Measurements from ENCODE around the gene ADAMTSL1.

ADAMTSL1 gene

GRCh38 chr9:18636781-18637180, 162.8 kb downstream of the ADAMTSL1 start:
- no peaks in the 10 kb centered on the region for H3K4me1 ChIP-seq (ENCODE audit: low read length)
- H3K27me3 ChIP-seq (ENCODE audit: low read depth, low read length) = no peaks in the 10 kb centered on the region
- no peaks in the 10 kb centered on the region for H3K36me3 ChIP-seq (replicated peaks; ENCODE audit: low read depth, low read length)
- no peaks in the 10 kb centered on the region for H4K20me1 ChIP-seq (ENCODE audit: insufficient read depth, low read length)
- H3K9ac ChIP-seq (ENCODE audit: low read length) = no peak overlapping the region
- no peak overlapping the region for H3K4me2 ChIP-seq (ENCODE audit: low read length)
- no peaks in the 10 kb centered on the region for H3K79me2 ChIP-seq (ENCODE audit: low read length)
- H3K27ac ChIP-seq (ENCODE audit: low read length) = no peak overlapping the region
- TF ChIP-seq EZH2phosphoT487 (IDR thresholded peaks at IDR 0.05; ENCODE audit: low read depth) = no peak
- TF ChIP-seq CTCF (IDR thresholded peaks at IDR 0.05; ENCODE audit: low read depth, low read length) = no peak
- H2AFZ ChIP-seq (ENCODE audit: low read depth, low read length) = no peak overlapping the region
- H3K9me3 ChIP-seq (ENCODE audit: insufficient read depth, low read length) = no peaks in the 10 kb centered on the region
- no peak overlapping the region for H3K4me3 ChIP-seq (ENCODE audit: low read length)

- Histone ChIP-seq H3K4me2 (ENCODE audit: low read length) (no peak overlapping the region), H3K36me3 (replicated peaks; ENCODE audit: low read depth, low read length) (no peaks in the 10 kb centered on the region), H3K4me1 (ENCODE audit: low read length) (no peaks in the 10 kb centered on the region), H3K4me3 (ENCODE audit: low read length) (no peak overlapping the region), H3K27ac (ENCODE audit: low read length) (no peak overlapping the region), H4K20me1 (ENCODE audit: insufficient read depth, low read length) (no peaks in the 10 kb centered on the region), H2AFZ (ENCODE audit: low read depth, low read length) (no peak overlapping the region), H3K27me3 (ENCODE audit: low read depth, low read length) (no peaks in the 10 kb centered on the region), H3K79me2 (ENCODE audit: low read length) (no peaks in the 10 kb centered on the region), H3K9me3 (ENCODE audit: insufficient read depth, low read length) (no peaks in the 10 kb centered on the region), H3K9ac (ENCODE audit: low read length) (no peak overlapping the region)
- TF ChIP-seq EZH2phosphoT487 (IDR thresholded peaks at IDR 0.05; ENCODE audit: low read depth) = no peak
- TF ChIP-seq CTCF (IDR thresholded peaks at IDR 0.05; ENCODE audit: low read depth, low read length) = no peak
These were observed 164.7 kb downstream of the ADAMTSL1 start for GRCh38 chr9:18638371-18639249.

GRCh38 chr9:18639911-18640310, 166.0 kb downstream of the ADAMTSL1 start:
- H3K4me2 ChIP-seq (ENCODE audit: low read length) = no peak overlapping the region
- no peak overlapping the region for H3K27ac ChIP-seq (ENCODE audit: low read length)
- no peaks in the 10 kb centered on the region for H3K79me2 ChIP-seq (ENCODE audit: low read length)
- no peaks in the 10 kb centered on the region for H3K27me3 ChIP-seq (ENCODE audit: low read depth, low read length)
- TF ChIP-seq EZH2phosphoT487 (IDR thresholded peaks at IDR 0.05; ENCODE audit: low read depth) = no peak
- TF ChIP-seq CTCF (IDR thresholded peaks at IDR 0.05; ENCODE audit: low read depth, low read length) = no peak
- no peak overlapping the region for H3K9ac ChIP-seq (ENCODE audit: low read length)
- no peaks in the 10 kb centered on the region for H3K9me3 ChIP-seq (ENCODE audit: insufficient read depth, low read length)
- no peak overlapping the region for H3K4me3 ChIP-seq (ENCODE audit: low read length)
- no peaks in the 10 kb centered on the region for H3K4me1 ChIP-seq (ENCODE audit: low read length)
- no peaks in the 10 kb centered on the region for H3K36me3 ChIP-seq (replicated peaks; ENCODE audit: low read depth, low read length)
- no peaks in the 10 kb centered on the region for H4K20me1 ChIP-seq (ENCODE audit: insufficient read depth, low read length)
- H2AFZ ChIP-seq (ENCODE audit: low read depth, low read length) = no peak overlapping the region

- Histone ChIP-seq H2AFZ (ENCODE audit: low read depth, low read length) (no peak overlapping the region), H3K27me3 (ENCODE audit: low read depth, low read length) (no peaks in the 10 kb centered on the region), H3K9ac (ENCODE audit: low read length) (no peak overlapping the region), H3K79me2 (ENCODE audit: low read length) (no peaks in the 10 kb centered on the region), H3K4me2 (ENCODE audit: low read length) (no peak overlapping the region), H3K27ac (ENCODE audit: low read length) (no peak overlapping the region), H3K4me1 (ENCODE audit: low read length) (no peaks in the 10 kb centered on the region), H4K20me1 (ENCODE audit: insufficient read depth, low read length) (no peaks in the 10 kb centered on the region), H3K9me3 (ENCODE audit: insufficient read depth, low read length) (no peaks in the 10 kb centered on the region), H3K36me3 (replicated peaks; ENCODE audit: low read depth, low read length) (no peaks in the 10 kb centered on the region), H3K4me3 (ENCODE audit: low read length) (no peak overlapping the region)
- TF ChIP-seq CTCF (IDR thresholded peaks at IDR 0.05; ENCODE audit: low read depth, low read length) (no peak), EZH2phosphoT487 (IDR thresholded peaks at IDR 0.05; ENCODE audit: low read depth) (no peak)
These were observed 185.1 kb downstream of the ADAMTSL1 start for GRCh38 chr9:18658804-18659705.

Data from OCI-LY3 (cell line).